K562 (cell line): ENCODE data around the gene ACAT2. TPM values are rescaled to one million over a fixed set of nuclear protein-coding genes. Genes with fewer than 3 reads are reported as not detected.
A peak's percentile ranks its signal among the peaks of the same experiment; 100 is the strongest.

Experiments
- ATAC-seq: fragments of 200-7000 bp; cut with Tn5 transposase; 3 replicates; pipeline ENCODE4 v1.9.1; 2020; ENCODE audit warnings: moderate library complexity
- BruUV-seq: library from RNA; stranded (reverse); fragments of 400-500 nt; replicated peaks from 2 replicates; lab custom pipeline; 2021; lab: Mats Ljungman, UMichigan
- CTCF ChIA-PET: fragments of 300-600 bp; formaldehyde crosslinking; extraction: SDS; loops from one replicate; lab custom pipeline; 2021; ENCODE audit warnings: low intra/inter-chr PET ratio; lab: Yijun Ruan, JAX
- POLR2A ChIA-PET: fragments of 300-600, 350-650 bp; sonication (Branson Sonifier 250); formaldehyde crosslinking; extraction: SDS; loops from one replicate; lab custom pipeline; 2021; ENCODE audit warnings: antibody characterized with exemption, inconsistent platforms; lab: Yijun Ruan, JAX
- DNase-seq, 4 experiments: peaks; one replicate each; pipeline versions ENCODE4 v3.0.0 to v3.0.0-alpha.2; 2011 to 2018; ENCODE audit warnings: low spot score in 3 of 4, mixed read lengths in 3 of 4; ENCODE audit errors: extremely low read depth in 1 of 4
- FAIRE-seq: peaks from 2 replicates; lab custom pipeline; 2011; peaks lifted over from hg19 to GRCh38; lab: Jason Lieb, UNC
- H2AFZ ChIP-seq: 2 replicates; pipeline ENCODE4 v1.6.0; 2011; ENCODE audit warnings: low read depth, low read length, control low read depth, inconsistent platforms
- H3K27ac ChIP-seq: fragments of 200-600 bp; 3 replicates; pipeline ENCODE4 v1.8.0; 2011; ENCODE audit warnings: low read depth, mild to moderate bottlenecking, control low read depth, inconsistent platforms, low read length, moderate library complexity, mixed read lengths; ENCODE audit errors: extremely low read depth
- H3K27me3 ChIP-seq, 2 experiments: fragments of 300-600 bp in 1 of 2; 2 replicates in 1 of 2; 3 replicates in 1 of 2; pipeline versions ENCODE4 v1.6.0 to v1.8.0; 2011; ENCODE audit warnings: inconsistent platforms in 2 of 2, low read length in 2 of 2, mild to moderate bottlenecking in 1 of 2, mixed read lengths in 1 of 2, moderate library complexity in 1 of 2; ENCODE audit not compliant: control insufficient read depth in 2 of 2, insufficient read depth in 2 of 2
- H3K36me3 ChIP-seq: fragments of 300-600 bp; 3 replicates; pipeline ENCODE4 v1.8.0; 2011; ENCODE audit warnings: mild to moderate bottlenecking, low read length, inconsistent platforms; ENCODE audit not compliant: control insufficient read depth, insufficient read depth
- H3K4me1 ChIP-seq, 2 experiments: fragments of 200-600 bp in 1 of 2; replicated peaks in 1 of 2; 2 replicates in 1 of 2; 3 replicates in 1 of 2; pipeline versions ENCODE4 v1.5.1 to v1.8.0; 2011; ENCODE audit warnings: inconsistent platforms in 2 of 2, low read length in 2 of 2, mild to moderate bottlenecking in 1 of 2, mixed read lengths in 1 of 2, moderate library complexity in 1 of 2; ENCODE audit not compliant: control insufficient read depth in 2 of 2, insufficient read depth in 2 of 2
- H3K4me2 ChIP-seq: 2 replicates; pipeline ENCODE4 v1.6.1; 2011; ENCODE audit warnings: low read length, control low read depth, inconsistent platforms, mixed read lengths; ENCODE audit not compliant: insufficient read depth
- H3K4me3 ChIP-seq: fragments of 200-600 bp; sonication (generic), shearing (Covaris generic); 2 replicates; pipeline ENCODE4 v1.5.1; 2016; ENCODE audit warnings: control low read depth, inconsistent platforms
- H3K79me2 ChIP-seq: fragments of 200-600 bp; 3 replicates; pipeline ENCODE4 v1.8.0; 2011; ENCODE audit warnings: low read length, inconsistent platforms; ENCODE audit not compliant: control insufficient read depth, insufficient read depth
- H3K9ac ChIP-seq, 2 experiments: 2 replicates each; pipeline versions ENCODE4 v1.6.0 to v1.6.1; 2011; ENCODE audit warnings: low read depth in 2 of 2, low read length in 2 of 2, control low read depth in 1 of 2, inconsistent platforms in 1 of 2, mild to moderate bottlenecking in 1 of 2, mixed read lengths in 1 of 2; ENCODE audit not compliant: insufficient read depth in 1 of 2
- H3K9me1 ChIP-seq: one replicate; pipeline ENCODE4 v1.6.0; 2011; ENCODE audit warnings: inconsistent platforms, mild to moderate bottlenecking, low read length, moderate library complexity; ENCODE audit not compliant: control insufficient read depth, insufficient read depth
- H3K9me3 ChIP-seq: replicated peaks from 2 replicates; pipeline ENCODE4 v1.5.1; 2011; ENCODE audit warnings: low read depth, low read length, inconsistent platforms; ENCODE audit not compliant: control insufficient read depth, insufficient read depth
- H4K20me1 ChIP-seq: replicated peaks from 2 replicates; pipeline ENCODE4 v1.6.1; 2011; ENCODE audit warnings: low read length, inconsistent platforms, mixed read lengths; ENCODE audit not compliant: control insufficient read depth, insufficient read depth
- BRD9 ChIP-seq: fragments of 450-650 bp; IDR thresholded peaks from 2 replicates; pipeline ENCODE4 v1.6.1; 2018; ENCODE audit warnings: low read depth; ENCODE audit not compliant: partially characterized antibody
- CBX3 ChIP-seq, 2 experiments: IDR thresholded peaks; 1 replicate in 1 of 2; 2 replicates in 1 of 2; pipeline ENCODE4 v1.6.1; 2012; ENCODE audit warnings: inconsistent platforms in 2 of 2, low read length in 2 of 2, borderline replicate concordance in 1 of 2, control low read depth in 1 of 2
- EP300 ChIP-seq: IDR thresholded peaks from 2 replicates; pipeline ENCODE4 v1.6.1; 2012; ENCODE audit warnings: low read length, improper control_type of control experiment
- HNRNPL ChIP-seq: fragments of 200-400 bp; formaldehyde crosslinking; IDR thresholded peaks from 2 replicates; pipeline ENCODE4 v1.6.1; 2017; ENCODE audit warnings: low read depth, mild to moderate bottlenecking, low read length
- MYNN ChIP-seq, 2 experiments: sonication (generic); formaldehyde crosslinking in 1 of 2; IDR thresholded peaks; 2 replicates each; pipeline versions ENCODE4 v1.5.0 to v1.6.1; 2016 to 2020; ENCODE audit warnings: antibody characterized with exemption in 1 of 2, missing genetic modification reagents in 1 of 2
- NFRKB ChIP-seq: fragments of 450-650 bp; IDR thresholded peaks from 2 replicates; pipeline ENCODE4 v1.6.1; 2016; ENCODE audit warnings: low read depth
- PML ChIP-seq: IDR thresholded peaks from 2 replicates; pipeline ENCODE4 v1.6.1; 2012; ENCODE audit warnings: low read length, inconsistent platforms
- POLR2A ChIP-seq: fragments of 450-650 bp; conservative IDR thresholded peaks from 2 replicates; pipeline ENCODE4 v1.6.1; 2016
- POLR2AphosphoS2 ChIP-seq: IDR thresholded peaks from 2 replicates; pipeline ENCODE4 v1.6.1; 2012; ENCODE audit warnings: low read length, improper control_type of control experiment
- POLR2AphosphoS5 ChIP-seq: IDR thresholded peaks from 2 replicates; pipeline ENCODE4 v1.6.1; 2011; ENCODE audit warnings: mild to moderate bottlenecking, low read depth, low read length, moderate library complexity; ENCODE audit not compliant: control insufficient read depth, insufficient read depth
- POLR2B ChIP-seq: fragments of 450-650 bp; IDR thresholded peaks from 2 replicates; pipeline ENCODE4 v1.6.1; 2018; ENCODE audit warnings: low read depth; ENCODE audit not compliant: partially characterized antibody
- RBFOX2 ChIP-seq: fragments of 200-400 bp; formaldehyde crosslinking; IDR thresholded peaks from 2 replicates; pipeline ENCODE4 v1.6.1; 2017; ENCODE audit warnings: low read depth, mild to moderate bottlenecking, low read length, moderate library complexity
- SAFB ChIP-seq: fragments of 200-400 bp; formaldehyde crosslinking; IDR thresholded peaks from 2 replicates; pipeline ENCODE4 v1.6.1; 2017; ENCODE audit warnings: low read depth, low read length, borderline replicate concordance
- SUPT5H ChIP-seq: fragments of 450-650 bp; IDR thresholded peaks from 2 replicates; pipeline ENCODE4 v1.6.1; 2016
- ZKSCAN8 ChIP-seq: fragments of 200-800 bp; sonication (Bioruptor generic); IDR thresholded peaks from 2 replicates; pipeline ENCODE4 v1.6.1; 2016; ENCODE audit warnings: missing genetic modification characterization, missing compliant biosample characterization
- ZNF121 ChIP-seq: sonication (generic); formaldehyde crosslinking; conservative IDR thresholded peaks from 2 replicates; pipeline ENCODE4 v1.8.0; 2022; ENCODE audit warnings: missing genetic modification reagents
- ZNF134 ChIP-seq: fragments of 250-450 bp; sonication (Bioruptor Pico); conservative IDR thresholded peaks from 2 replicates; pipeline ENCODE4 v1.4.0; 2020
- ZNF444 ChIP-seq: fragments of 250-450 bp; sonication (Bioruptor Pico); IDR thresholded peaks from 2 replicates; pipeline ENCODE4 v1.4.0; 2020; ENCODE audit warnings: mild to moderate bottlenecking, moderate library complexity
- ZNF511 ChIP-seq: sonication (generic); formaldehyde crosslinking; IDR thresholded peaks from 2 replicates; pipeline ENCODE4 v1.8.0; 2022; ENCODE audit warnings: mild to moderate bottlenecking, missing genetic modification reagents
- ZNF77 ChIP-seq: fragments of 250-450 bp; sonication (Bioruptor Pico); IDR thresholded peaks from 2 replicates; pipeline ENCODE4 v1.5.0; 2020
- WGBS: fragments of 100-300 bp; shearing (Covaris generic); methylation state at CpG from one replicate; pipeline ENCODE4 v1.1.6; 2016; ENCODE audit warnings: low coverage, mixed read lengths; ENCODE audit not compliant: insufficient coverage; ENCODE audit errors: missing lambda C conversion rate; 5-methylcytosine and 5-hydroxymethylcytosine counted together
- in situ Hi-C: fragments of 300-500 bp; cut with MboI; formaldehyde crosslinking; loops from 4 replicates; pipeline ENCODE4 v1.15.0; 2018; ENCODE audit warnings: inconsistent platforms, mixed read lengths
- intact Hi-C: fragments of 100-400 bp; cut with micrococcal nuclease; formaldehyde crosslinking; loops from 2 replicates; pipeline ENCODE4 v1.14.2; 2022
- polyA plus RNA-seq, 8 experiments: library from polyadenylated mRNA; depleted of rRNA in 4 of 8; stranded (reverse) in 5 of 8; unstranded in 3 of 8; fragments of >200 nt; fragmentation: Nextera tagmentation in 2 of 8; fragmentation: Illumina TruSeq in 1 of 8; extraction: Ambion mirVana in 2 of 8; extraction: Trizol in 1 of 8; gene quantifications; 2 replicates each; pipeline versions ENCODE4 v1.2.1 to v1.2.3, GENCODE V29; 2011 to 2014; ENCODE audit warnings: inconsistent platforms in 1 of 8, missing spikeins in 1 of 8
- total RNA-seq, 7 experiments: library from RNA; depleted of rRNA in 6 of 7; stranded (reverse); fragments of >200 nt in 6 of 7; fragmentation: Illumina TruSeq in 2 of 7; extraction: Trizol in 2 of 7; gene quantifications; 2 replicates each; pipeline versions ENCODE4 v1.2.1 to v1.2.3, GENCODE V29; 2011 to 2021; ENCODE audit warnings: low replicate concordance in 1 of 7
- TF ChIP-seq, protein P1 (sequence below): sonication (generic); formaldehyde crosslinking; IDR thresholded peaks from 2 replicates; pipeline ENCODE4 v1.8.0; 2022; ENCODE audit warnings: mild to moderate bottlenecking, missing genetic modification reagents
- TF ChIP-seq, protein P2 (sequence below): sonication (generic); formaldehyde crosslinking; IDR thresholded peaks from 2 replicates; pipeline ENCODE4 v1.8.0; 2022; ENCODE audit warnings: missing genetic modification reagents, mild to moderate bottlenecking, moderate library complexity, borderline replicate concordance

The ACAT2 gene
- total and polyA plus RNA-seq, 9 of the 15 experiments (the other 6 are each of a cell fraction or from before 2014, with no cell fraction given): 63.0 to 309 (median 144) TPM

DNA sequence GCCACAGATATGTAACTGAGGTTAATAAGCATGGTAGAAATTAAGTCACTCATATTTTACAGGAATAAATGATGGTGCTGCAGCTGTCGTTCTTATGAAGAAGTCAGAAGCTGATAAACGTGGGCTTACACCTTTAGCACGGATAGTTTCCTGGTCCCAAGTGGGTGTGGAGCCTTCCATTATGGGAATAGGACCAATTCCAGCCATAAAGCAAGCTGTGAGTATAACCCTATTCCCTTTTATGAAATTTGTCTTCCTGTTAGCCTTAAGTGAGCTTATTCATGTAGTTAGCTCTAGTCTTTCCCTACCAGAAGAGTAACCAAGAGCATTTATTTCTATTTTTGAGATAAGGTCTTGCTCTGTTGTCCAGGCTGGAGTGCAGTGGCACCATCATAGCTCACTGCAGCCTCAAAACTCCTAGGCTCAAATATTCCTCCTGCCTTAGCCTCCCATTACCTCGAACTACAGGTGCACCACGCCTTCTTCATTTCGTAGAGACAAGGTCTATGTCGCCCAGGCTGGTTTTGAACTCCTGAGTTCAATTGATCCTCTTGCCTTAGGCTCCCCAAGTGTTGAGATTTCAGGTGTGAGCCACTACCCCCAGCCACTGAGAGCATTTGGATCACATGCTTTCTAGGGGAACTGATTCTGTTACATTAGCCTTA lies 15.5 kb downstream of the ACAT2 start:
- no TSS peak for BruUV-seq
- Histone ChIP-seq H4K20me1 (peaks cover 5% of the 10 kb centered on the region; the same call in 1 of the 2 replicates), H3K4me2 (no peak overlapping the region), H3K4me3 (no peak overlapping the region), H3K27ac (no peak overlapping the region), H3K9ac (no peak overlapping the region), H3K4me1 (no peaks in the 10 kb centered on the region), H3K79me2 (peaks cover 17% of the 10 kb centered on the region; the same call in 2 of the 3 replicates), H3K9me3 (no peaks in the 10 kb centered on the region), H3K27me3 (no peaks in the 10 kb centered on the region), H3K9me1 (no peaks in the 10 kb centered on the region), H3K36me3 (peaks cover 99% of the 10 kb centered on the region), H2AFZ (no peak overlapping the region)
- WGBS: 76% methylated on average over 7 of the region's 7 CpGs
- ChIA-PET POLR2A (interaction anchor here (1.0 to 1.6 kb wide), 7 partner anchors 9 to 70 kb away, joined by 3 to 12 read pairs (median 3); partner anchors contain the start of genes MRPL18, TCP1 and WTAP), CTCF (no interaction called here)
- FAIRE-seq: no peak
- in situ Hi-C loops: no loop called here
- ATAC-seq: peak; percentile 55
- intact Hi-C loops: no loop called here
- peak in 1 of 4 experiments; percentile 7 for DNase-seq
- TF ChIP-seq, protein P1, sequence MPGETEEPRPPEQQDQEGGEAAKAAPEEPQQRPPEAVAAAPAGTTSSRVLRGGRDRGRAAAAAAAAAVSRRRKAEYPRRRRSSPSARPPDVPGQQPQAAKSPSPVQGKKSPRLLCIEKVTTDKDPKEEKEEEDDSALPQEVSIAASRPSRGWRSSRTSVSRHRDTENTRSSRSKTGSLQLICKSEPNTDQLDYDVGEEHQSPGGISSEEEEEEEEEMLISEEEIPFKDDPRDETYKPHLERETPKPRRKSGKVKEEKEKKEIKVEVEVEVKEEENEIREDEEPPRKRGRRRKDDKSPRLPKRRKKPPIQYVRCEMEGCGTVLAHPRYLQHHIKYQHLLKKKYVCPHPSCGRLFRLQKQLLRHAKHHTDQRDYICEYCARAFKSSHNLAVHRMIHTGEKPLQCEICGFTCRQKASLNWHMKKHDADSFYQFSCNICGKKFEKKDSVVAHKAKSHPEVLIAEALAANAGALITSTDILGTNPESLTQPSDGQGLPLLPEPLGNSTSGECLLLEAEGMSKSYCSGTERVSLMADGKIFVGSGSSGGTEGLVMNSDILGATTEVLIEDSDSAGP (CRISPR knock-in tag): no peak
- TF ChIP-seq HNRNPL (no peak), ZNF121 (0 out of 2 replicates have a peak, but pooled peaks have one; percentile 22), ZNF134 (no peak), POLR2AphosphoS2 (peak; percentile 53; the same call in 1 of the 2 replicates), ZKSCAN8 (CRISPR knock-in tag) (no peak), ZNF77 (CRISPR knock-in tag) (no peak), POLR2A (peak; percentile 76), BRD9 (no peak), SUPT5H (peak; percentile 74), ZNF444 (CRISPR knock-in tag) (no peak), RBFOX2 (no peak), MYNN (IDR thresholded peaks at IDR 0.05) (peak; percentile 55; the same call in 1 of the 2 replicates), MYNN (CRISPR knock-in tag; IDR thresholded peaks at IDR 0.05) (no peak), SAFB (no peak), ZNF511 (no peak), EP300 (no peak), POLR2AphosphoS5 (peak; percentile 32; the same call in 1 of the 2 replicates), POLR2B (peak; percentile 65), CBX3 (IDR thresholded peaks at IDR 0.05; ENCODE audit: borderline replicate concordance in 1 of 2, low read length in 2 of 2) (0 out of 3 replicates have a peak, but pooled peaks of 1 of the 2 experiments have one; percentile 18), PML (peak; percentile 40; the same call in 1 of the 2 replicates), NFRKB (no peak)
- TF ChIP-seq, protein P2, sequence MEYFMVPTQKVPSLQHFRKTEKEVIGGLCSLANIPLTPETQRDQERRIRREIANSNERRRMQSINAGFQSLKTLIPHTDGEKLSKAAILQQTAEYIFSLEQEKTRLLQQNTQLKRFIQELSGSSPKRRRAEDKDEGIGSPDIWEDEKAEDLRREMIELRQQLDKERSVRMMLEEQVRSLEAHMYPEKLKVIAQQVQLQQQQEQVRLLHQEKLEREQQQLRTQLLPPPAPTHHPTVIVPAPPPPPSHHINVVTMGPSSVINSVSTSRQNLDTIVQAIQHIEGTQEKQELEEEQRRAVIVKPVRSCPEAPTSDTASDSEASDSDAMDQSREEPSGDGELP (CRISPR knock-in tag): no peak
